ENCODE results near the gene FCN1.

FCN1 gene

DNA sequence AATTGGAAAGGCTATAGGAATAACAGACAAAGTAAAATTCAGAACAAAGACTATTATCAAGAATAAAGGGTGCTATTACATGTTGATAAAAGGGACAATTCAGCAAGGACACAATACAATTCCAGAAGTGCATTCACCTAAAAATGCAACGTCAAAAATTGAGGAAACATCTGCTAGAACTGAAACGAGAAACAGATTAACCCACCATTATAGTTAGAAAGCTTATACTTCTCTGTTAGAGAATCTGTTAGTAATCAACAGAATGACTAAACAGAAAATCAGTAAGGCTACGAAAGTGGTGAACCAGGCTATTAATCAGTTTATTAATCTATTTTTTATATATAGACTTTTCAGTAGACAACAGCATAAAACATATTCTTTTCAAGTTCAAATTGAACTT, 14.8 kb downstream of the FCN1 start:
- TF ChIP-seq, protein P1, sequence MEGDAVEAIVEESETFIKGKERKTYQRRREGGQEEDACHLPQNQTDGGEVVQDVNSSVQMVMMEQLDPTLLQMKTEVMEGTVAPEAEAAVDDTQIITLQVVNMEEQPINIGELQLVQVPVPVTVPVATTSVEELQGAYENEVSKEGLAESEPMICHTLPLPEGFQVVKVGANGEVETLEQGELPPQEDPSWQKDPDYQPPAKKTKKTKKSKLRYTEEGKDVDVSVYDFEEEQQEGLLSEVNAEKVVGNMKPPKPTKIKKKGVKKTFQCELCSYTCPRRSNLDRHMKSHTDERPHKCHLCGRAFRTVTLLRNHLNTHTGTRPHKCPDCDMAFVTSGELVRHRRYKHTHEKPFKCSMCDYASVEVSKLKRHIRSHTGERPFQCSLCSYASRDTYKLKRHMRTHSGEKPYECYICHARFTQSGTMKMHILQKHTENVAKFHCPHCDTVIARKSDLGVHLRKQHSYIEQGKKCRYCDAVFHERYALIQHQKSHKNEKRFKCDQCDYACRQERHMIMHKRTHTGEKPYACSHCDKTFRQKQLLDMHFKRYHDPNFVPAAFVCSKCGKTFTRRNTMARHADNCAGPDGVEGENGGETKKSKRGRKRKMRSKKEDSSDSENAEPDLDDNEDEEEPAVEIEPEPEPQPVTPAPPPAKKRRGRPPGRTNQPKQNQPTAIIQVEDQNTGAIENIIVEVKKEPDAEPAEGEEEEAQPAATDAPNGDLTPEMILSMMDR (IDR thresholded peaks at IDR 0.05; ENCODE audit: borderline replicate concordance, insufficient read depth, low read depth, low read length): no peak
- H3K4me3 ChIP-seq (ENCODE audit: low read depth, low read length): no peak overlapping the region

DNA sequence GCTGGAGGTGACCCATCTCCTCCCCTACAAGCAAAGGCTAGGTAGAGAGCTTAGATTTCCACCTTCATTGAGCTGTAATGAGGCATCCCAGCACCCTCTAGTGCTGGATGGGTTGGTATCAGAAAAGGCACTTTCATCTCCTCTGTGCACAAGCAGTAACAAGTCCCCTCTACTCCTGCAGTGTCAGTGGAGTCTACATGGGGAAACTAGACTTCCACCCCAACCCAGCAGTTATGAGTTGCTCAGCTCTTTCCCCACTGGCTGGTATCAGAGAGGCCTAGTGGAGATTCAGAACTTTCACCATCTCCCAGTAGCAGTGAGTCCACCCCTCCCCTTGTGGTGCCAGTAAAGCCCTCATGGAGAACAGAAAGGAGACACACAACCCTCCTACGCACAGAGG, 17.9 kb downstream of the FCN1 start:
- no peak overlapping the region for H3K4me3 ChIP-seq (ENCODE audit: low read depth, low read length)
- TF ChIP-seq, protein P1 (IDR thresholded peaks at IDR 0.05; ENCODE audit: borderline replicate concordance, insufficient read depth, low read depth, low read length): no peak

GRCh38 chr9:134899168-134899567, 18.5 kb downstream of the FCN1 start:
- TF ChIP-seq, protein P1 (IDR thresholded peaks at IDR 0.05; ENCODE audit: borderline replicate concordance, insufficient read depth, low read depth, low read length): no peak
- H3K4me3 ChIP-seq (ENCODE audit: low read depth, low read length): no peak overlapping the region

GRCh38 chr9:134898319-134898718, 19.4 kb downstream of the FCN1 start:
- TF ChIP-seq, protein P1 (IDR thresholded peaks at IDR 0.05; ENCODE audit: borderline replicate concordance, insufficient read depth, low read depth, low read length): no peak
- H3K4me3 ChIP-seq (ENCODE audit: low read depth, low read length): no peak overlapping the region

- TF ChIP-seq, protein P1 (IDR thresholded peaks at IDR 0.05; ENCODE audit: borderline replicate concordance, insufficient read depth, low read depth, low read length): no peak
These were observed 20.0 kb downstream of the FCN1 start for GRCh38 chr9:134897584-134898170.

DNA sequence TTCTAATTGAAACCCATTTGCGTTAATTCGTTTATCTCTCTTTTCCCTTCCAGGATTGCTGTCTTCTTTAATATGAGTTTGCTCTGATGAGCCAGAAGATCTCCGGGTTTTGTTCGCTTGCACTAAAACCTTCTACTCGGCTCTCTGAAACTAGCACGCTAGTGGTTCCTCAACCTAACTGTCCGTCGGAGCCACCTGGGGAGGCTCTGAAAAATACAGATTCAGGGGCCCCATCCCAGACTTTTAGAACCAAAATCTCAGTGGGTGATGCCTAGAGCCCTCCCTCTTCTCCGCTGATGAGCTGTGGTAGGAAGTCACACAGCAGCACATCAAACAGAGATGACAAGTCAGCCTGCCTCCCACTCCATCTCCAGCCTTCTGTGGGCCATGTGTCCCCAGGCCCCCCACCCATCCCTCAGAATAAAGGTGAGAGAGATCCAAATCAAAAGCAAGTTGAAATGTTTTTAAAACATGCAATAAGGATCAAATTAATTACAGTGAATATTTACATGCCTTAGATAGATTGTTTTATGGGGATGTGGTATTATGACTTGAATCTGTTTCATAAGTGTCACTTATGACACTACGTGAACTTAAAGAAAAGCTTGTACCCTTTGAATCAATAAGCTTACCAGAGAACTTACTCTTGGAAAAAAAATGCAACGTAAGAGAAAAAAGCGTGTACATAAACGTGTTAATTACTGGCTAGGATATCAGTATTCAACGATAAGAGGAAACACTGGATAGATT, 20.7 kb downstream of the FCN1 start:
- TF ChIP-seq, protein P1 (IDR thresholded peaks at IDR 0.05; ENCODE audit: borderline replicate concordance, insufficient read depth, low read depth, low read length): no peak
- no peak overlapping the region for H3K4me3 ChIP-seq (ENCODE audit: low read depth, low read length)

More at GRCh38 chr9:134897584-134898170, 20.0 kb downstream of the FCN1 start:
- H3K4me3 ChIP-seq (ENCODE audit: low read depth, low read length): no peak overlapping the region

Measured in GM12875 (cell line).